Coronary artery (tissue), 2 donors: Measurements from ENCODE around the gene CHTF18.

Source experiments
- DNase-seq: peaks from one replicate; pipeline ENCODE4 v3.0.0-alpha.2; 2017; ENCODE audit warnings: low spot score
- H3K27ac ChIP-seq, 2 donors: fragments of 200-600 bp; sonication (generic); one replicate each; pipeline ENCODE4 v1.5.1; 2016 to 2019
- H3K4me3 ChIP-seq: fragments of 200-600 bp; sonication (generic); 2 replicates; pipeline ENCODE4 v1.5.1; 2016; ENCODE audit warnings: mild to moderate bottlenecking, moderate library complexity
- TF ChIP-seq, protein P1 (sequence below): fragments of 200-600 bp; sonication (generic); IDR thresholded peaks from one replicate; pipeline ENCODE4 v1.5.1; 2019; ENCODE audit warnings: antibody characterized with exemption

CHTF18 gene

GRCh38 chr16:743794-744500, 44.5 kb upstream of the CHTF18 start:
- TF ChIP-seq, protein P1, sequence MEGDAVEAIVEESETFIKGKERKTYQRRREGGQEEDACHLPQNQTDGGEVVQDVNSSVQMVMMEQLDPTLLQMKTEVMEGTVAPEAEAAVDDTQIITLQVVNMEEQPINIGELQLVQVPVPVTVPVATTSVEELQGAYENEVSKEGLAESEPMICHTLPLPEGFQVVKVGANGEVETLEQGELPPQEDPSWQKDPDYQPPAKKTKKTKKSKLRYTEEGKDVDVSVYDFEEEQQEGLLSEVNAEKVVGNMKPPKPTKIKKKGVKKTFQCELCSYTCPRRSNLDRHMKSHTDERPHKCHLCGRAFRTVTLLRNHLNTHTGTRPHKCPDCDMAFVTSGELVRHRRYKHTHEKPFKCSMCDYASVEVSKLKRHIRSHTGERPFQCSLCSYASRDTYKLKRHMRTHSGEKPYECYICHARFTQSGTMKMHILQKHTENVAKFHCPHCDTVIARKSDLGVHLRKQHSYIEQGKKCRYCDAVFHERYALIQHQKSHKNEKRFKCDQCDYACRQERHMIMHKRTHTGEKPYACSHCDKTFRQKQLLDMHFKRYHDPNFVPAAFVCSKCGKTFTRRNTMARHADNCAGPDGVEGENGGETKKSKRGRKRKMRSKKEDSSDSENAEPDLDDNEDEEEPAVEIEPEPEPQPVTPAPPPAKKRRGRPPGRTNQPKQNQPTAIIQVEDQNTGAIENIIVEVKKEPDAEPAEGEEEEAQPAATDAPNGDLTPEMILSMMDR, result no peak
- H3K27ac ChIP-seq, result no peak overlapping the region
- no peak overlapping the region for H3K4me3 ChIP-seq
- DNase-seq, result no peak

DNA sequence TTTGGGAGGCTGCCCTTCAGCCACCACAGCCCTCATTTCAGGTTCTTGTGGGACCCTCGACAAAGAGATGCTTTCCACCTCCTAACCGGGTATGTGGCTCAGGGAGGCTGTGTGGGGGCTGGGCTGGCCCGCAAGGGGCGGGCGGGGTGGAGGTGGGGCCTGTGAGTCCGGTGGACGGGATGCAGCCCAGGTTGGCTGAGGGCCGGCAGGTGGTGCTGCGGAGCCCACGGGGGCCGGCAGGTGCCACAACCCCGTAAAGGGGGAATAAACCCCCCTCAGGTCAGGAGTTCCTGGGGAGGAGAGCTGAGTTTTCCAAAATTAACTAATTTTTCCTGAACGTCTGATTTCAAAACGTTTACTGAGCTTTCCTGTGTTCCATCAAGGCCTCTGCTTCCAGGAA, 42.7 kb upstream of the CHTF18 start:
- H3K27ac ChIP-seq, result no peak overlapping the region
- no peak overlapping the region for H3K4me3 ChIP-seq
- no peak for DNase-seq
- TF ChIP-seq, protein P1, result no peak

DNA sequence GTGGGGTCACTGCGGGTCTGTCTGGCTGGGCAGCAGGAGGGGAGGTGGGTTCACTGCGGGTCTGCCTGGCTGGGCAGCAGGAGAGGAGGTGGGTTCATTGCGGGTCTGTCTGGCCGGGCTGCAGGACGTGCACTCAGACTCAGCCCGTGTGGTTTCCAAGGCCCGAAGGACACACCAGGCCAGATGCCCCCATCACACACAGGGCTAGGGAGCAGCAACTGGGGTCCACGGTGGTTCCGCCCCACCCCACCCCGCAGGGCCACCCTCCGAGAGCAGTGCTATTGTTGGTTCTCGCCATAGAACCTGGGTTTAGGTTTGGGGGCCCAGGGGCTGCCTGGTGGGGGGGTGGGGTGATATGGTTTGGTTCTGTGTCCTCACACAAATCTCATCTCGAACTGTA, 41.8 kb upstream of the CHTF18 start:
- no peak for DNase-seq
- TF ChIP-seq, protein P1, result no peak
- H3K4me3 ChIP-seq, result no peak overlapping the region

DNA sequence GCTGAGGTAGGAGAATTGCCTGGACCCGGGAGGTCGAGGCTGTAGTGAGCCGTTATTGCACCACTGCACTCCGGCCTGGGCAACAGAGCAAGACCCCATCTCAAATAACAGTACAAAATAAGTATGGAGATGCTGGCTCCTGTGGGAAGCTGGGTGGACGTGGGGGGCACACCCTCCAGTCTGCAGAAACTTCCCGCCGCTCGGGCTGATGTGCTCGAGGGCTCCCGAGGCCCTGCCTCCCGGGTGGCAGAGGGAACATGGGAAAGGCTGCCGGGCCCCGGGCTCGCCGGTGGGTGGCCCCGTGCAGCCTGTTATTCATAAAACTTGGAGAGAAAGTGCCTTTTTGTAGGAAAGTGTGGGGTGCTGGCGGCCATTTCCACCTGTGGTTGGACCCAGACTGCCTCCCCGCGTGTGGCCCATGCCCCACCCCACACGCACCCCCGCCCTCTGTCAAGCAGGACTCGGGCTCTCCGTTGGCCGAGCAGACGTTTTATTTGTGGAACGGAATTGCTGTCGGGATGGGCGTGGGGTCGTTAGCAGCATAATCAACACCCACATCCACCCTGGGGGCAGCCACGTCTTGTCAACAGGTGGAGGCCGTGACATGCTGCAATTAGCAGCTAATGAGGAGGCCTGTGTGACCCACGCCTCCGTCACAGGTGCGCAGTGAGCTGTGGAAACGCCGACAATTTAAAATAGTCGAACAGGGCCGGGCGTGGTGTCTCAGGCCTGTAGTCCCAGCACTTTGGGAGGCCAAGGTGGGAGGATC, 40.3 kb upstream of the CHTF18 start:
- TF ChIP-seq, protein P1, result no peak
- H3K27ac ChIP-seq, result no peak overlapping the region
- no peak for DNase-seq
- no peak overlapping the region for H3K4me3 ChIP-seq

More for the DNA sequence above, 41.8 kb upstream of the CHTF18 start:
- H3K27ac ChIP-seq, result no peak overlapping the region

DNA sequence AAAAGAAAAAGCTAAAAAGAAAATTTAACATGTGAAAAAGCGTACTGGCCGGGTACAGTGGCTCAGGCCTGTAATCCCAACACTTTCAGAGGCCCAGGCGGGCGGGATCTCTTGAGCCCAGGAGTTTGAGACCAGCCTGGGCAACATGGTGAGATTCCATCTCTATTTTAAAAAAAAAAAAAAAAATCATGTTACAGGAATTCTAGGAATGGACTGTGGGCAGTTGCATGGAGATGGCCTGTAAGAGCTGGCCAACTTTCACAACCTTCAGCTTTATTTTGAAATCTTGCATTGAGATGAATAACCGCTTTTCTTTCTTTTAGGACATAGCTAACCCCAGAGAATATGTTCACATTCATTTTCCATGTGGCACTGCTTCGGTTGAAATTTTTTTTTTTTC, 39.4 kb upstream of the CHTF18 start:
- Histone ChIP-seq H3K4me3 (no peak overlapping the region), H3K27ac (no peak overlapping the region)
- DNase-seq, result no peak
- TF ChIP-seq, protein P1, result no peak

GRCh38 chr16:750485-750884, 37.9 kb upstream of the CHTF18 start:
- DNase-seq, result no peak
- H3K4me3 ChIP-seq, result no peak overlapping the region
- TF ChIP-seq, protein P1, result no peak
- H3K27ac ChIP-seq, result no peak overlapping the region
